HCT116 (cell line): ENCODE data around the gene TCAF2. TPM values are rescaled to one million over a fixed set of nuclear protein-coding genes. Genes with fewer than 3 reads are reported as not detected.
A peak's percentile ranks its signal among the peaks of the same experiment; 100 is the strongest.
"Not testable (repeated sequence)": the region's sequence is repeated elsewhere in the genome, so short reads cannot be mapped to it uniquely, and the experiment has no call there.

Experiments
- ATAC-seq: fragments of 200-7000 bp; cut with Tn5 transposase; 2 replicates; pipeline ENCODE4 v1.9.1; 2020; ENCODE audit warnings: mild to moderate bottlenecking, moderate library complexity
- Bru-seq: library from RNA; stranded (reverse); fragments of 400-500 nt; gene quantifications from one replicate; lab custom pipeline; 2021; lab: Mats Ljungman, UMichigan
- BruChase-seq, 2 experiments: library from RNA; stranded (reverse); fragments of 400-500 nt; gene quantifications; one replicate each; lab custom pipeline; 2021; lab: Mats Ljungman, UMichigan
- BruUV-seq: library from RNA; stranded (reverse); fragments of 400-500 nt; replicated peaks from 2 replicates; lab custom pipeline; 2021; lab: Mats Ljungman, UMichigan
- CTCF ChIA-PET: fragments of 300-600 bp; sonication (Branson Sonifier 250); formaldehyde crosslinking; loops from one replicate; lab custom pipeline; 2021; ENCODE audit warnings: antibody characterized with exemption; lab: Charles Lee
- POLR2A ChIA-PET: fragments of 300-600, 350-600 bp; sonication (Branson Sonifier 250); formaldehyde crosslinking; loops from one replicate; lab custom pipeline; 2021; ENCODE audit warnings: antibody characterized with exemption; lab: Charles Lee
- RAD21 ChIA-PET, 2 experiments: fragments of 300-600 bp; sonication (Branson Sonifier 250); formaldehyde crosslinking; loops; one replicate each; lab custom pipeline; 2023; ENCODE audit warnings: low total read pairs in 2 of 2; ENCODE audit not compliant: uncharacterized antibody in 2 of 2, unreplicated experiment in 2 of 2, low non-redundant PET in 1 of 2; lab: Charles Lee
- DNase-seq: peaks from one replicate; pipeline ENCODE4 v3.0.0-alpha.2; 2010; ENCODE audit warnings: low read depth, low spot score
- H2AFZ ChIP-seq: fragments of 200-600 bp; shearing (Covaris generic), sonication (generic); 2 replicates; pipeline ENCODE4 v1.6.1; 2017; ENCODE audit warnings: low read depth, mixed run types, mixed read lengths, antibody characterized with exemption, low read length; ENCODE audit not compliant: poor library complexity, severe bottlenecking
- H3K27ac ChIP-seq: 2 replicates; pipeline ENCODE4 v1.5.1; 2012; ENCODE audit warnings: low read depth, low read length
- H3K27me3 ChIP-seq: fragments of 200-600 bp; sonication (generic); 2 replicates; pipeline ENCODE4 v1.6.1; 2016; ENCODE audit warnings: mixed run types, low read length, mixed read lengths; ENCODE audit not compliant: insufficient read depth
- H3K36me3 ChIP-seq, 2 experiments: fragments of 200-500 bp in 1 of 2; fragments of 200-600 bp in 1 of 2; sonication (Bioruptor generic) in 1 of 2; sonication (generic) in 1 of 2; 2 replicates each; pipeline versions ENCODE4 v1.5.1 to v1.6.1; 2014 to 2016; ENCODE audit warnings: low read length in 2 of 2, inconsistent platforms in 1 of 2, mixed read lengths in 1 of 2, mixed run types in 1 of 2; ENCODE audit not compliant: insufficient read depth in 2 of 2, control insufficient read depth in 1 of 2
- H3K4me1 ChIP-seq, 2 experiments: fragments of 200-600 bp in 1 of 2; sonication (generic) in 1 of 2; 2 replicates each; pipeline versions ENCODE4 v1.5.1 to v1.6.1; 2012 to 2017; ENCODE audit warnings: low read length in 2 of 2, inconsistent platforms in 1 of 2, mild to moderate bottlenecking in 1 of 2, mixed read lengths in 1 of 2, mixed run types in 1 of 2, moderate library complexity in 1 of 2; ENCODE audit not compliant: insufficient read depth in 2 of 2, control insufficient read depth in 1 of 2
- H3K4me2 ChIP-seq: fragments of 200-600 bp; sonication (generic); 2 replicates; pipeline ENCODE4 v1.6.1; 2017; ENCODE audit warnings: mixed run types, low read length, mixed read lengths
- H3K4me3 ChIP-seq, 2 experiments: fragments of 200-600 bp in 1 of 2; sonication (generic) in 1 of 2; replicated peaks in 1 of 2; 2 replicates each; pipeline ENCODE4 v1.5.1; 2011 to 2016; ENCODE audit warnings: low read length in 2 of 2, control low read depth in 1 of 2, low read depth in 1 of 2, mild to moderate bottlenecking in 1 of 2, mixed read lengths in 1 of 2, mixed run types in 1 of 2
- H3K79me2 ChIP-seq: fragments of 200-600 bp; sonication (generic); 2 replicates; pipeline ENCODE4 v1.6.1; 2017; ENCODE audit warnings: mild to moderate bottlenecking, mixed run types, low read length, moderate library complexity, mixed read lengths; ENCODE audit not compliant: insufficient read depth
- H3K9ac ChIP-seq: fragments of 200-600 bp; sonication (generic); 2 replicates; pipeline ENCODE4 v1.6.1; 2016; ENCODE audit warnings: low read length, mixed read lengths
- H3K9me2 ChIP-seq: fragments of 200-600 bp; sonication (generic), shearing (Covaris generic); 2 replicates; pipeline ENCODE4 v1.6.1; 2017; ENCODE audit warnings: mixed run types, mild to moderate bottlenecking, moderate library complexity; ENCODE audit not compliant: insufficient read depth
- H3K9me3 ChIP-seq, 2 experiments: fragments of 200-500 bp in 1 of 2; fragments of 200-600 bp in 1 of 2; sonication (Bioruptor generic) in 1 of 2; sonication (generic) in 1 of 2; 2 replicates each; pipeline ENCODE4 v1.6.1; 2014 to 2017; ENCODE audit warnings: low read length in 2 of 2, mixed read lengths in 2 of 2, inconsistent platforms in 1 of 2, low read depth in 1 of 2, mild to moderate bottlenecking in 1 of 2, mixed run types in 1 of 2, moderate library complexity in 1 of 2; ENCODE audit not compliant: control insufficient read depth in 1 of 2, insufficient read depth in 1 of 2
- H4K20me1 ChIP-seq: fragments of 200-600 bp; sonication (generic), shearing (Covaris generic); 2 replicates; pipeline ENCODE4 v1.6.1; 2017; ENCODE audit warnings: mixed run types, mild to moderate bottlenecking, moderate library complexity; ENCODE audit not compliant: insufficient read depth
- intact Hi-C: fragments of 100-400 bp; cut with micrococcal nuclease; formaldehyde crosslinking; loops from 2 replicates; pipeline ENCODE4 v1.10.0; 2022
- long read RNA-seq: library from polyadenylated mRNA; unstranded; transcript quantifications from one replicate; pipeline ENCODE4 v2.0.0, GENCODE V29; 2021; ENCODE audit not compliant: unreplicated experiment
- polyA plus RNA-seq: library from polyadenylated mRNA; unstranded; fragments of >200 nt; gene quantifications from 2 replicates; pipeline ENCODE4 v1.2.1, GENCODE V29; 2012; ENCODE audit warnings: missing spikeins
- total RNA-seq: library from RNA; stranded (reverse); gene quantifications from one replicate; pipeline ENCODE4 v1.2.1, GENCODE V29; 2021; ENCODE audit not compliant: unreplicated experiment

Gene TCAF2
- total RNA-seq = 1.3 TPM
- 1.3 and 1.6 TPM in 2 replicates for polyA plus RNA-seq
- Bru-seq, nascent RNA = percentile 13 among the genes with signal in this experiment
- percentile 14 among the genes with signal in this experiment for BruChase-seq, experiment 1, labeled RNA remaining after a 6-hour chase
- percentile 18 among the genes with signal in this experiment for BruChase-seq, experiment 2, labeled RNA remaining after a 2-hour chase
- long read RNA-seq = 0 reads

DNA sequence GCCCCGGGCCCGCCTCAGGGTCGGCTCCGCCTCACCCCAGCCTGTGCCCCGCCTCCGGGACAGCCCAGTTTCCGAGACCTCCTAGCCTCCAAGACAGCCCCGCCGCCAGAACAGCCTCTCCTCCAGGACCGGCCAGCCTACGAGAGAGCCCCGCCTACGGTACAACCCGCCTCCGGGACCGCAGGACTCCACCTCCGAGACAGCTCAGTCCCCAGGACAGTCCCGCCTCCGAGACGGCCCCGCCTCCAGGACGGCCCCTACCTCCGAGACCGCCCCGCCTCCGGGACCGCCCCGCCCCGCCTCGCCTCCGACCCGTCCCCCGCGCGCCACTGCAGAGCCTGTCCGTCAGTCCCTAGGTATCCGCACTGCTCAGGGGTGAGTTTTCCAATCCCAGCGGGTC, at the start of gene TCAF2:
TCAF2 (plus strand) TSS at position 329 of the 400 bp plus-strand sequence.
- H3K4me2 ChIP-seq, H3K9me3 ChIP-seq, CTCF ChIA-PET, RAD21 ChIA-PET, H3K27me3 ChIP-seq, H4K20me1 ChIP-seq, H3K9ac ChIP-seq, H2AFZ ChIP-seq, H3K36me3 ChIP-seq, H3K9me2 ChIP-seq, H3K4me3 ChIP-seq, intact Hi-C loops, BruUV-seq, H3K4me1 ChIP-seq, POLR2A ChIA-PET, DNase-seq, H3K27ac ChIP-seq, H3K79me2 ChIP-seq: not testable (repeated sequence)
- ATAC-seq = peak; percentile 96

DNA sequence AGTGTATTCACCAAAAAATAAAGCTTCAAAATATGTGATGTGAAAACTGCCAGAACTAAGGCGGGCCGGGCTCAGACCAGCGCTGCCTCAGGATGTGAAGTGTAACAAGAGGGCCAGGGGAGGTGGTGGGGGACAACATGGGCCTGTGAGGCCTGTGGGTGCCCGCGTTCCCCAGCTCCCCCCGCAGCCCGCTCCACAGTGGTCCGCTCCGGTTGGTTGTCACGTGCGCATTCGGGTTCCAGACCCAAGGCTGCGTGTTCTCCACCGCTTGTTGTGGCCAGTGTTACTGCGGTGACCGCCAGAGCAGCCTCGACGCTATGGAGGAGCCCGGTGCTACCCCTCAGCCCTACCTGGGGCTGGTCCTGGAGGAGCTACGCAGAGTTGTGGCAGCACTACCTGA, 49.3 kb upstream of the TCAF2 start, which contains the start of gene CTAGE15:
CTAGE15 (plus strand) TSS at position 301 of the 400 bp plus-strand sequence; CDS start at position 318, 17 bp downstream.
- RAD21 ChIA-PET, H3K4me2 ChIP-seq, H3K4me3 ChIP-seq, H3K9me2 ChIP-seq, H3K9me3 ChIP-seq, intact Hi-C loops, H3K27me3 ChIP-seq, ATAC-seq, H3K27ac ChIP-seq, DNase-seq, H3K79me2 ChIP-seq, H2AFZ ChIP-seq, H3K9ac ChIP-seq, BruUV-seq, POLR2A ChIA-PET, H4K20me1 ChIP-seq, H3K36me3 ChIP-seq, H3K4me1 ChIP-seq, CTCF ChIA-PET: not testable (repeated sequence)

DNA sequence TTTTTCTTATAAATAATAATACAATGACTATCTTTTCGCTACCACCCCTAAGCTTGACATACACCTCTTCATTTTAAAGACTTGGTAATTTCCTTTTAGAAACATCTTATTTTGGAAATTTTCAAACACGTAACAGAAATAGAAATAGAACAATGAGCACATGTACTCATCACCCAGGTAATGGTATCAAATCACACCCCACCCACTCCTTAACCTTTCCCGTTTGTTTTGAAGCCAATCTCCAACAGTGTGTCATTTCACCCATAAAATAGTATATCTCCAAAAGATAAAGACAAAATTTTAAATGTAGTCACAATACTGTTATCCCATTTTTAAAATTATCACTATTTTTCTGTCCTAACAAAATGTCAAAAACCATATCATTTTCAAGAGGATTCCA, 32.6 kb upstream of the TCAF2 start:
- intact Hi-C loops, H3K4me1 ChIP-seq, H3K9me3 ChIP-seq, H3K27ac ChIP-seq, H3K4me2 ChIP-seq, DNase-seq, H4K20me1 ChIP-seq, BruUV-seq, H3K79me2 ChIP-seq, H3K9ac ChIP-seq, ATAC-seq, H3K9me2 ChIP-seq, CTCF ChIA-PET, H3K27me3 ChIP-seq, H3K36me3 ChIP-seq, H2AFZ ChIP-seq, RAD21 ChIA-PET, H3K4me3 ChIP-seq, POLR2A ChIA-PET: not testable (repeated sequence)

DNA sequence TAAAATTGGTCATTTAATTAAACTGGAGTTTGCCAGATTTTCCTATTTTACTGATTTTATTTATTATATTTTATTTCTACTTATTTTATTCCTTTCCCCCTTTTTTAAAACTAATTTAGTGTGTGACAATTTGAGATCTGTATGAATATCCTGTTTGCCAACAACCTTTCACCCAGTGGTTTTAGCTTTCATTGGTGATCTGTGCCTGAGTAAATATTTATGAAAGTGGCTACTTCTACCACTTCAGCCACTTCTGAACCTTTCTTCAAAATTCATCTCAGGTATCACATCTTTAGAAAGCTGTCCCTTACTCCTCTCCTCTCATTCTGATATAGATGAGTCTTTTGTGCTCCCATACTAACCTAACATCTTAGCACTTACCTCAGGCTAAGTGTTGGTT, 30.9 kb upstream of the TCAF2 start:
- H3K9me3 ChIP-seq, H3K27ac ChIP-seq, H3K4me3 ChIP-seq, CTCF ChIA-PET, H3K36me3 ChIP-seq, POLR2A ChIA-PET, H3K79me2 ChIP-seq, H2AFZ ChIP-seq, H3K27me3 ChIP-seq, H3K4me1 ChIP-seq, H3K4me2 ChIP-seq, H3K9ac ChIP-seq, intact Hi-C loops, H3K9me2 ChIP-seq, RAD21 ChIA-PET, ATAC-seq, BruUV-seq, H4K20me1 ChIP-seq, DNase-seq: not testable (repeated sequence)
